Neural cell (in vitro differentiated cells): Measurements from ENCODE around the gene ARL4A. TPM values are rescaled to one million over a fixed set of nuclear protein-coding genes. Genes with fewer than 3 reads are reported as not detected.

Experiments used
- H2AFZ ChIP-seq: fragments of 200-600, 300-800 bp; sonication (generic), shearing (Covaris generic); 2 replicates; pipeline ENCODE4 v1.6.0; 2014; ENCODE audit warnings: low read depth, mild to moderate bottlenecking, antibody characterized with exemption, low read length, moderate library complexity
- H3F3A ChIP-seq: fragments of 200-600 bp; shearing (Covaris generic); 2 replicates; pipeline ENCODE4 v1.6.1; 2016; ENCODE audit warnings: mild to moderate bottlenecking, moderate library complexity, mixed read lengths, antibody characterized with exemption, low read length; ENCODE audit not compliant: insufficient read depth, poor library complexity, severe bottlenecking
- H3K27ac ChIP-seq: fragments of 200-600, 300-800 bp; sonication (generic), shearing (Covaris generic); 2 replicates; pipeline ENCODE4 v1.5.1; 2014; ENCODE audit warnings: mild to moderate bottlenecking, low read length, moderate library complexity
- H3K27me3 ChIP-seq: fragments of 300-800, 200-600 bp; sonication (generic), shearing (Covaris generic); 2 replicates; pipeline ENCODE4 v1.6.0; 2014; ENCODE audit warnings: mild to moderate bottlenecking, low read depth, low read length, moderate library complexity; ENCODE audit not compliant: insufficient read depth
- H3K36me3 ChIP-seq: fragments of 300-800, 200-600 bp; sonication (generic), shearing (Covaris generic); 2 replicates; pipeline ENCODE4 v1.5.1; 2014; ENCODE audit warnings: mild to moderate bottlenecking, antibody characterized with exemption, low read length, moderate library complexity; ENCODE audit not compliant: insufficient read depth
- H3K4me2 ChIP-seq: fragments of 300-800, 200-600 bp; sonication (generic), shearing (Covaris generic); 2 replicates; pipeline ENCODE4 v1.6.0; 2014; ENCODE audit warnings: mild to moderate bottlenecking, low read length
- H3K4me3 ChIP-seq: fragments of 300-800, 200-600 bp; sonication (generic), shearing (Covaris generic); 2 replicates; pipeline ENCODE4 v1.5.1; 2014; ENCODE audit warnings: mild to moderate bottlenecking, low read length, moderate library complexity
- H3K79me2 ChIP-seq: fragments of 200-600 bp; shearing (Covaris generic); replicated peaks from 2 replicates; pipeline ENCODE4 v1.6.0; 2014; ENCODE audit warnings: mild to moderate bottlenecking, low read length, moderate library complexity; ENCODE audit not compliant: insufficient read depth
- H3K9ac ChIP-seq: fragments of 300-800, 200-600 bp; sonication (generic), shearing (Covaris generic); 2 replicates; pipeline ENCODE4 v1.6.1; 2016; ENCODE audit warnings: mild to moderate bottlenecking, low read length, mixed read lengths
- H3K9me2 ChIP-seq: fragments of 200-600 bp; shearing (Covaris generic); 2 replicates; pipeline ENCODE4 v1.6.1; 2016; ENCODE audit warnings: mild to moderate bottlenecking, low read length, mixed read lengths; ENCODE audit not compliant: insufficient read depth
- H3K9me3 ChIP-seq: fragments of 200-600, 300-800 bp; sonication (generic), shearing (Covaris generic); 2 replicates; pipeline ENCODE4 v1.6.1; 2016; ENCODE audit warnings: mild to moderate bottlenecking, mixed run types, low read length, moderate library complexity, mixed read lengths
- H4K20me1 ChIP-seq: fragments of 200-600 bp; shearing (Covaris generic); 2 replicates; pipeline ENCODE4 v1.6.1; 2016; ENCODE audit warnings: mild to moderate bottlenecking, mixed run types; ENCODE audit not compliant: insufficient read depth
- EP300 ChIP-seq: fragments of 450-650 bp; conservative IDR thresholded peaks from 2 replicates; pipeline ENCODE4 v1.6.1; 2014; ENCODE audit warnings: antibody characterized with exemption, mild to moderate bottlenecking, moderate library complexity; ENCODE audit not compliant: poor library complexity, severe bottlenecking
- EZH2 ChIP-seq: fragments of 200-600, 300-800 bp; shearing (Covaris generic), sonication (generic); IDR thresholded peaks from 2 replicates; pipeline ENCODE4 v1.6.1; 2014; ENCODE audit warnings: antibody characterized with exemption, low read length, borderline replicate concordance, mild to moderate bottlenecking; ENCODE audit not compliant: insufficient read depth, poor library complexity, severe bottlenecking
- MXI1 ChIP-seq: fragments of 450-650 bp; conservative IDR thresholded peaks from 2 replicates; pipeline ENCODE4 v1.6.1; 2014; ENCODE audit warnings: antibody characterized with exemption, mild to moderate bottlenecking; ENCODE audit not compliant: poor library complexity, severe bottlenecking
- POLR2AphosphoS5 ChIP-seq: IDR thresholded peaks from 2 replicates; pipeline ENCODE4 v1.6.1; 2012
- RAD21 ChIP-seq: fragments of 450-650 bp; conservative IDR thresholded peaks from 2 replicates; pipeline ENCODE4 v1.6.1; 2014; ENCODE audit warnings: antibody characterized with exemption, mild to moderate bottlenecking, moderate library complexity
- SMC3 ChIP-seq: fragments of 450-650 bp; conservative IDR thresholded peaks from 2 replicates; pipeline ENCODE4 v1.6.1; 2014; ENCODE audit warnings: antibody characterized with exemption, mild to moderate bottlenecking, moderate library complexity; ENCODE audit not compliant: poor library complexity
- TAF1 ChIP-seq: IDR thresholded peaks from 2 replicates; pipeline ENCODE4 v1.6.1; 2012; ENCODE audit warnings: low read depth
- polyA plus RNA-seq: library from polyadenylated mRNA; depleted of rRNA; stranded (reverse); fragments of >200 nt; gene quantifications from 2 replicates; pipeline ENCODE4 v1.2.3, GENCODE V29; 2014
- TF ChIP-seq, protein P1 (sequence below): fragments of 450-650 bp; IDR thresholded peaks from 2 replicates; pipeline ENCODE4 v1.5.1; 2014; ENCODE audit warnings: antibody characterized with exemption, mild to moderate bottlenecking, moderate library complexity; ENCODE audit not compliant: poor library complexity, severe bottlenecking
- TF ChIP-seq, protein P2 (sequence below): IDR thresholded peaks from 2 replicates; pipeline ENCODE4 v1.6.1; 2012; ENCODE audit warnings: borderline replicate concordance

ARL4A gene
- polyA plus RNA-seq, 1 donor from 2014 or later: 10.9 TPM

GRCh38 chr7:12732428-12732827, 45.0 kb downstream of the ARL4A start:
- Histone ChIP-seq H3K9me2 (no peaks in the 10 kb centered on the region), H3K4me3 (no peak overlapping the region), H3K79me2 (no peaks in the 10 kb centered on the region), H3F3A (no peaks in the 10 kb centered on the region), H3K27ac (no peak overlapping the region), H3K4me2 (no peak overlapping the region), H3K27me3 (no peaks in the 10 kb centered on the region), H3K9ac (no peak overlapping the region), H2AFZ (no peak overlapping the region), H3K36me3 (no peaks in the 10 kb centered on the region), H4K20me1 (no peaks in the 10 kb centered on the region), H3K9me3 (no peaks in the 10 kb centered on the region)
- TF ChIP-seq TAF1 (no peak), POLR2AphosphoS5 (no peak), RAD21 (no peak), EZH2 (no peak), EP300 (no peak), SMC3 (no peak), MXI1 (no peak)
- TF ChIP-seq, protein P1, sequence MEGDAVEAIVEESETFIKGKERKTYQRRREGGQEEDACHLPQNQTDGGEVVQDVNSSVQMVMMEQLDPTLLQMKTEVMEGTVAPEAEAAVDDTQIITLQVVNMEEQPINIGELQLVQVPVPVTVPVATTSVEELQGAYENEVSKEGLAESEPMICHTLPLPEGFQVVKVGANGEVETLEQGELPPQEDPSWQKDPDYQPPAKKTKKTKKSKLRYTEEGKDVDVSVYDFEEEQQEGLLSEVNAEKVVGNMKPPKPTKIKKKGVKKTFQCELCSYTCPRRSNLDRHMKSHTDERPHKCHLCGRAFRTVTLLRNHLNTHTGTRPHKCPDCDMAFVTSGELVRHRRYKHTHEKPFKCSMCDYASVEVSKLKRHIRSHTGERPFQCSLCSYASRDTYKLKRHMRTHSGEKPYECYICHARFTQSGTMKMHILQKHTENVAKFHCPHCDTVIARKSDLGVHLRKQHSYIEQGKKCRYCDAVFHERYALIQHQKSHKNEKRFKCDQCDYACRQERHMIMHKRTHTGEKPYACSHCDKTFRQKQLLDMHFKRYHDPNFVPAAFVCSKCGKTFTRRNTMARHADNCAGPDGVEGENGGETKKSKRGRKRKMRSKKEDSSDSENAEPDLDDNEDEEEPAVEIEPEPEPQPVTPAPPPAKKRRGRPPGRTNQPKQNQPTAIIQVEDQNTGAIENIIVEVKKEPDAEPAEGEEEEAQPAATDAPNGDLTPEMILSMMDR: no peak
- TF ChIP-seq, protein P2, sequence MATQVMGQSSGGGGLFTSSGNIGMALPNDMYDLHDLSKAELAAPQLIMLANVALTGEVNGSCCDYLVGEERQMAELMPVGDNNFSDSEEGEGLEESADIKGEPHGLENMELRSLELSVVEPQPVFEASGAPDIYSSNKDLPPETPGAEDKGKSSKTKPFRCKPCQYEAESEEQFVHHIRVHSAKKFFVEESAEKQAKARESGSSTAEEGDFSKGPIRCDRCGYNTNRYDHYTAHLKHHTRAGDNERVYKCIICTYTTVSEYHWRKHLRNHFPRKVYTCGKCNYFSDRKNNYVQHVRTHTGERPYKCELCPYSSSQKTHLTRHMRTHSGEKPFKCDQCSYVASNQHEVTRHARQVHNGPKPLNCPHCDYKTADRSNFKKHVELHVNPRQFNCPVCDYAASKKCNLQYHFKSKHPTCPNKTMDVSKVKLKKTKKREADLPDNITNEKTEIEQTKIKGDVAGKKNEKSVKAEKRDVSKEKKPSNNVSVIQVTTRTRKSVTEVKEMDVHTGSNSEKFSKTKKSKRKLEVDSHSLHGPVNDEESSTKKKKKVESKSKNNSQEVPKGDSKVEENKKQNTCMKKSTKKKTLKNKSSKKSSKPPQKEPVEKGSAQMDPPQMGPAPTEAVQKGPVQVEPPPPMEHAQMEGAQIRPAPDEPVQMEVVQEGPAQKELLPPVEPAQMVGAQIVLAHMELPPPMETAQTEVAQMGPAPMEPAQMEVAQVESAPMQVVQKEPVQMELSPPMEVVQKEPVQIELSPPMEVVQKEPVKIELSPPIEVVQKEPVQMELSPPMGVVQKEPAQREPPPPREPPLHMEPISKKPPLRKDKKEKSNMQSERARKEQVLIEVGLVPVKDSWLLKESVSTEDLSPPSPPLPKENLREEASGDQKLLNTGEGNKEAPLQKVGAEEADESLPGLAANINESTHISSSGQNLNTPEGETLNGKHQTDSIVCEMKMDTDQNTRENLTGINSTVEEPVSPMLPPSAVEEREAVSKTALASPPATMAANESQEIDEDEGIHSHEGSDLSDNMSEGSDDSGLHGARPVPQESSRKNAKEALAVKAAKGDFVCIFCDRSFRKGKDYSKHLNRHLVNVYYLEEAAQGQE: no peak

DNA sequence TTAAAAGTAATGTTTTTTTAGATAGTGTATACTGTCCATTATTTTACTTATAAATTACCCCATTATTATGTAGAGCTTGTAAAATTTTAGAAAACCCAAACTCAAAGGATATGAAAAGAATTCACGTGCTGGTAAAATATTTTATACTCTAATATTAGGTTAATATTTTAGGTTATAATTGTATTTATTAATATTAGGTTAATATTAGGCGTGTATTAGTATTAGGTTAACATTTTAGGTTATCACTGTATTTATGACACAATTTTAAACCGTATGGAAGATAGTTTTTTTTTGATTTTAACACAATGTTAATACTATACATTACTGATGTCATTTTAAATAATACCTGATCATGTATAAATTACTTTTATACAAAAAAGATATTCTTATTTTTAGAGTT, 48.5 kb downstream of the ARL4A start:
- H3F3A ChIP-seq: no peaks in the 10 kb centered on the region
- no peak overlapping the region for H3K9ac ChIP-seq
- H3K27ac ChIP-seq: no peak overlapping the region
- H3K4me3 ChIP-seq: no peak overlapping the region
- H3K9me2 ChIP-seq: no peaks in the 10 kb centered on the region
- no peaks in the 10 kb centered on the region for H4K20me1 ChIP-seq
- H2AFZ ChIP-seq: no peak overlapping the region
- TF ChIP-seq SMC3: no peak
- TF ChIP-seq RAD21: no peak
- no peak for TF ChIP-seq POLR2AphosphoS5
- TF ChIP-seq EP300: no peak
- no peak for TF ChIP-seq MXI1
- no peak for TF ChIP-seq TAF1
- TF ChIP-seq, protein P1: no peak
- TF ChIP-seq, protein P2: no peak
- no peaks in the 10 kb centered on the region for H3K27me3 ChIP-seq
- no peaks in the 10 kb centered on the region for H3K9me3 ChIP-seq
- no peaks in the 10 kb centered on the region for H3K79me2 ChIP-seq
- no peaks in the 10 kb centered on the region for H3K36me3 ChIP-seq
- no peak overlapping the region for H3K4me2 ChIP-seq
